Stimulated activated CD8-positive, alpha-beta memory T cell treated with anti-CD3 and anti-CD28 coated beads, Interleukin-4, amount 100 ng/mL, for 24 hours (primary cell): ENCODE results near the gene NDNF.

Source experiments
- DNase-seq: peaks from one replicate; pipeline ENCODE4 v3.0.0-alpha.2; 2020; ENCODE audit warnings: low read depth

The NDNF gene

GRCh38 chr4:121015421-121015820, 56.9 kb downstream of the NDNF start:
- DNase-seq, result no peak

- DNase-seq, result no peak
Measured at GRCh38 chr4:121014544-121014943, 57.8 kb downstream of the NDNF start.

- no peak for DNase-seq
Measured at GRCh38 chr4:121011780-121012340, 60.5 kb downstream of the NDNF start.

DNA sequence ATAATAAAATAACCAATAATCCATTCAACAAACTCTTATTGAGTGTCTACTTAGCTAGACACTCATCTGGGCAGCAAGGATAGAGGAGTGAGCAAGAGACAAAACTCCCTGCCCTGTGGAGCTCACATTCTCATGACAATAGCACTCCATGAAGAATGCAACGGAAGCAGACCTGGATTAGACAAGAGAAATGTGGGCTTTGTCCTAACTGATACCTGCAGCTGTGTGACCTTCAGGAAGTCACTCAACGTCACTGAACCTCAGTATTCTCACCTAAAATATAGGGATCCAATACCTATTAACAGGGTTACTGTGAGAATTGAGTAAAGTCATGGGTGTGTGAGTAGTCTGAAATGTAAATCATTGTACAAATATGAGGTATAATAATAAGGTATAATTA, 61.2 kb downstream of the NDNF start:
- no peak for DNase-seq

DNA sequence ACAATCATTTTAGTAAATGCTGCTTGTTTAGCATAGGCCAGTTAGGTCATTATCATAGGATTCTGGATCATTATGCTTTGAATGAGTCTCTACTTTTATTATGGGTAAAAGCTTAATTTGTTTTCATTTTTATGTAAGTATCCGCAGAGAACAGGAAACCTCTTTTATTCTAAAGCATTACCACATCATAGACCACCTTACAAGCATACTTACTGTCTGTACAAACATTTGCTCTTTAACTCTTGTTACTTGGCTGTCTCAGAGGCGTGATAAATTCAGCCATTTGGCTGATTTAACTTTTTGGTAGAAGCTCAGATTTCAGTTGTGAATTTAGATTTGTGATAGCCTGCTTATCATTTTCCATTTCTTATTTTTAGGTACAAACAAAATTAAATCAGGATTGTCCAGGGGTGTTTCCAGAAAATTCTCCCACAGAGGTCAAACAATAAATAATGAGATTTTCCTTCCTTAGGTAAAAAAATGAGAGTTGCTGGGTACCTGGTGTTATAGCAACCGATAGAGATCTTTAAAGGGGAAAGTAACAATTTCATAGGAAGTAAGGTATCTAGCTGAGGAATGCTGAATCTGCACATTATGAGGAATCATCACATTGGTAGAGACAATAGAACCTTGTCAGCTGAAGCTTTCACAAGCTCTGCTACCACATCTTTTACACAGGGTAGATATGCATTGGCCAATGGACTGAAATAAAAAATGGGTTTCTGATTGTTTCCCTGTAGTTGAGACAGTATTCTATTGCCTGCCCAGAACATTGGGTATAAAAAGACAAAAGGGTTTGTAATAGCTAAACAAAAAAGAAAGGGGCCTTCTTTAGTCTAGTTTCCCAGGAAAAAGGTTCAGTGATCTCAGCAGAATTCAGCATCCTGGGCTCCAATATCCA, 62.5 kb downstream of the NDNF start:
- no peak for DNase-seq

GRCh38 chr4:121007660-121008059, 64.7 kb downstream of the NDNF start:
- no peak for DNase-seq

DNA sequence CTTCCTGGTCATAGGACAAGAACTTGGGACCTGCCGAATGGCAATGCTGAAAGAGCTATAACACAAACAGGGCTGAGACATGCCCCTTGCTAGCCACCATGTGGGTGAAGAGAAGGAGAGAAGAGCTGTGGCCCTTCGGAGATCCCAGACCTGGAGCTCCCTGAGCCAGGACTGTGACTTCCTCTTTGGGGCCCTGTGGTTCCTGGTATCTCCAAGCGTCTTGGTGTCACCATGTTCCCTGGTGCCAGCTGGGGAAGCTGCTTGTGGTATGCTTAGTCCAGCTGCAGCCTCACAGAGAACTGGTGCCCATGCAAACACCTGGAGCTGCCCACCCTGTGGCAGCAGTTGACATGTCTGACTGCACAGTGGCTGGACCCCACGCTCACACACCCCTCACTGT, 68.5 kb downstream of the NDNF start:
- DNase-seq, result no peak

- DNase-seq, result no peak
Measured at GRCh38 chr4:120995266-120996010, 76.9 kb downstream of the NDNF start.

- DNase-seq, result no peak
Measured at GRCh38 chr4:120994521-120994920, 77.8 kb downstream of the NDNF start.

DNA sequence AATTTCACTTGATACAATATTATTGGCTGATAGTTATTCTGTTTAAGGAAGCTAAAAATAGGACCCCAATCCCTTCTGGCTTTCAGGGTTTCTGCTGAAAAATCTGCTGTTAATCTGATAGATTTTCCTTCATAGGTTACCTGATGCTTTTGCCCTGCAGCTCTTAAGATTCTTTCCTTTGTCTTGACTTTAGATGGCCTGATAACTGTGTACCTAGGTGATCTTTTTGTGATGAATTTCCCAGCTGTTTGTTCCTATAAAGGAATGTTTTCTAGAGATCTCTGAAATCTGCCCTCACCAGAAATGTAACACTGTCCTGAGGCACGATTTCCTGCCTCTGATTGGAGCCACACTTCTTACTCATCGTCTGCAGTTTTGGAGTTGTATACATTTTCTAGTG, 80.5 kb downstream of the NDNF start:
- DNase-seq, result no peak

DNA sequence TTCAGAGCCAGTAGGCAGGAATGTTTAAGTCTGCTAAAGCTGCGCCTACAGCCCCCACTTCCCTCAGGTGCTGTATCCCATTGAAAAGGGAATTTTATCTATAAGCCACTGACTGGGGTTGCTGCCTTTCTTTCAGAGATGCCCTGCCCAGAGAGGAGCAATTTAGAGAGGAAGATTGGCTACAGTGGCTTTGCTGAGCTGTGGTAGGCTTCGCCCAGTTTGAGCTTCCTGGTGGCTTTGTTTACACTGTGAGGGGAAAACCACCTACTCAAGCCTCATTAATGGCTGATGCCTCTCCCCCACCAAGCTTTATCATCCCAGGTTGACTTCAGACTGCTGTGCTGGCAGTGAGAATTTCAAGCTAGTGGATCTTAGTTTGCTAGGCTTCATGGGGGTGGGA, 82.1 kb downstream of the NDNF start:
- DNase-seq, result no peak
